ENCODE measurements around the gene TFPI. TPM values are rescaled to one million over a fixed set of nuclear protein-coding genes. Genes with fewer than 3 reads are reported as not detected.
A peak's percentile ranks its signal among the peaks of the same experiment; 100 is the strongest.

TFPI gene
- total and polyA plus RNA-seq, 2 of the 8 experiments (the other 6 are each of a cell fraction or from before 2014, with no cell fraction given), result 2.0 to 7.1 TPM

DNA sequence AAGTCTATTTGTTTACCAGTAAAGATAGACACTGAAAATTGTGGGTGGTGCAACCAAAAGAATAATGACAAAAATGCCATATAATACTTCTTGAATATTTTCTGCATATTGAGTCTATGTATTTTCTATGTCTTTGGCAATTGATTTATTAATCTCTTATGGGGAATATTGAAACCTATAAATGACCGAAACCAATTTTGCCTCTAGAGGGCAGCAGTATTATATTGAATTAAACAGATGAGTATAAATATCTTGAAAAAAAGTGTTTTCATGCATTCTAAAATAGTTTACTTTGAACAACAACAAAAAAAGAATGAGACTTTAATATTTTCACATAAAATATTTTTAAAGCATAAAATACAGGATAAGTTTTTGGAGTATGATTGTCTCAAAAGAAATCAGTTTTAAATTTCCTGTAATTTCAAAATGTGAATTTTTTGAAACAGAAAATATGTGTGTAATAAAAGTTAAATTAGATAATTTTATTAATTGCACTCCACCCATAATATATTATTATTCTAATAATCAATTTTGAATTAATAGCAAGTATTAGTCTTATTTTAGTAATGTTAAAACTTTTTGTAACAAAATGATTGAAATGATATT is 56.3 kb downstream of the TFPI start:
- POLR2A ChIA-PET (ENCODE audit: partially characterized antibody), result no interaction called here

More for the DNA sequence above, 56.3 kb downstream of the TFPI start:
- H3K36me3 ChIP-seq (ENCODE audit: control insufficient read depth in 2 of 4, insufficient read depth in 4 of 4, low read length in 3 of 4), result peaks cover 0 to 2% (median 0%) of the 10 kb centered on the region in 4 experiments; a peak in 2 of 8 replicates
- H2BK20ac ChIP-seq (ENCODE audit: low read length), result no peak overlapping the region
- no peaks in the 10 kb centered on the region for H3K23me2 ChIP-seq (ENCODE audit: low read depth, low read length)
- H3K4me3 ChIP-seq (ENCODE audit: extremely low read depth in 1 of 4, insufficient read depth in 2 of 4, low read depth in 3 of 4, low read length in 4 of 4), result no peak overlapping the region
- H2BK12ac ChIP-seq (ENCODE audit: low read depth, low read length), result no peak overlapping the region
- H3K4me2 ChIP-seq (ENCODE audit: insufficient read depth in 1 of 2, low read depth in 2 of 2, low read length in 2 of 2), result no peak overlapping the region
- no peak overlapping the region for H3K23ac ChIP-seq (ENCODE audit: insufficient read length)
- no peak overlapping the region for H2BK120ac ChIP-seq (replicated peaks; ENCODE audit: low read depth, low read length)
- no peaks in the 10 kb centered on the region for H3K79me1 ChIP-seq (ENCODE audit: low read depth, low read length)
- H3K27ac ChIP-seq (ENCODE audit: low read depth, low read length), result no peak overlapping the region
- H3K9me3 ChIP-seq (ENCODE audit: insufficient read depth in 2 of 2, low read depth in 1 of 2, low read length in 1 of 2), result peaks cover 7 to 9% of the 10 kb centered on the region in 2 experiments
- H3K4ac ChIP-seq (replicated peaks; ENCODE audit: insufficient read length, low read depth, low read length), result no peak overlapping the region
- no peaks in the 10 kb centered on the region for H3K27me3 ChIP-seq (replicated peaks in 1 of 4; ENCODE audit: control insufficient read depth in 3 of 4, extremely low read depth in 1 of 4, insufficient read depth in 3 of 4, low read length in 3 of 4)
- no peak overlapping the region for H3K9ac ChIP-seq (replicated peaks in 1 of 4; ENCODE audit: extremely low read depth in 1 of 4, low read depth in 3 of 4, low read length in 3 of 4)
- H3K4me1 ChIP-seq (replicated peaks in 1 of 4; ENCODE audit: control insufficient read depth in 3 of 4, insufficient read depth in 4 of 4, low read length in 3 of 4), result no peaks in the 10 kb centered on the region
- H3K79me2 ChIP-seq (ENCODE audit: control insufficient read depth in 1 of 2, insufficient read depth in 2 of 2, low read length in 2 of 2), result no peaks in the 10 kb centered on the region
- no peak overlapping the region for H2BK15ac ChIP-seq (ENCODE audit: low read length)
- no peak overlapping the region for H4K5ac ChIP-seq (ENCODE audit: insufficient read length, low read depth, low read length)
- no peak overlapping the region for H2BK5ac ChIP-seq (ENCODE audit: low read depth, low read length)
- CTCF ChIA-PET (ENCODE audit: partially characterized antibody), result interaction anchor here (0.9 to 8.6 kb wide), 6 partner anchors 17 to 346 kb away, joined by 3 to 331 read pairs (median 20); no protein-coding TSS in a partner anchor
- peak in 1 of 2 experiments; percentile 29; a peak in 3 of 4 replicates for TF ChIP-seq RAD21 (IDR thresholded peaks at IDR 0.05 in 1 of 2, conservative IDR thresholded peaks at IDR 0.05 in 1 of 2; ENCODE audit: low read depth in 2 of 2, low read length in 2 of 2)
- no peak for TF ChIP-seq NRF1 (IDR thresholded peaks at IDR 0.05; ENCODE audit: low read depth, low read length)
- H4K8ac ChIP-seq (ENCODE audit: extremely low read depth, insufficient read depth, low read length), result no peak overlapping the region
- no peak overlapping the region for H2AK5ac ChIP-seq (ENCODE audit: low read depth, low read length)
- no peak overlapping the region for H3K56ac ChIP-seq (replicated peaks; ENCODE audit: insufficient read length, low read depth, low read length)
- no peak overlapping the region for H4K91ac ChIP-seq (replicated peaks; ENCODE audit: insufficient read length, low read length)
- no peak overlapping the region for H3K14ac ChIP-seq (ENCODE audit: insufficient read length)
- WGBS, 2 experiments (ENCODE audit: extremely low coverage in 1 of 2, insufficient coverage in 1 of 2, insufficient read length in 1 of 2, insufficient replicate concordance in 2 of 2, low coverage in 1 of 2, low lambda C conversion rate in 2 of 2, missing lambda C conversion rate in 1 of 2), result 36% methylated on average over 1 of the region's 1 CpG; no CpG with 5 or more reads in 1 of the 2 experiments
- DNase-seq (ENCODE audit: low read depth in 1 of 2, low spot score in 2 of 2) (no peak), FAIRE-seq (no peak)
- H2AFZ ChIP-seq (ENCODE audit: low read length), result no peak overlapping the region
- no peaks in the 10 kb centered on the region for H4K20me1 ChIP-seq (replicated peaks in 1 of 2; ENCODE audit: control insufficient read depth in 1 of 2, insufficient read depth in 2 of 2, low read length in 2 of 2)
- H3K18ac ChIP-seq (ENCODE audit: extremely low read depth, low read length), result no peak overlapping the region
